Esophagus muscularis mucosa (tissue), 4 donors: ENCODE measurements around the gene S100B. TPM values are rescaled to one million over a fixed set of nuclear protein-coding genes. Genes with fewer than 3 reads are reported as not detected.

Experiments used
- DNase-seq: peaks from one replicate; pipeline ENCODE4 v3.0.0-alpha.2; 2017; ENCODE audit errors: extremely low spot score
- H3K27ac ChIP-seq, 4 donors: fragments of 200-600 bp; sonication (generic); replicated peaks in 1 of 4; 1 replicate in 3 of 4; 2 replicates in 1 of 4; pipeline ENCODE4 v1.5.1; 2016 to 2019; ENCODE audit warnings: mild to moderate bottlenecking in 1 of 4
- H3K27me3 ChIP-seq, 4 donors: fragments of 200-600 bp; sonication (generic); one replicate each; pipeline versions ENCODE4 v1.5.1 to v1.6.0; 2016 to 2019
- H3K36me3 ChIP-seq, 4 donors: fragments of 200-600 bp; sonication (generic); one replicate each; pipeline ENCODE4 v1.5.1; 2016 to 2019
- H3K4me1 ChIP-seq, 4 donors: fragments of 200-600 bp; sonication (generic); one replicate each; pipeline ENCODE4 v1.5.1; 2016 to 2019
- H3K4me3 ChIP-seq, 4 donors: fragments of 200-600 bp; sonication (generic); 1 replicate in 2 of 4; 2 replicates in 2 of 4; pipeline ENCODE4 v1.5.1; 2016 to 2019; ENCODE audit warnings: mild to moderate bottlenecking in 4 of 4, moderate library complexity in 1 of 4
- H3K9me3 ChIP-seq, 4 donors: fragments of 200-600 bp; sonication (generic); 1 replicate in 3 of 4; 2 replicates in 1 of 4; pipeline ENCODE4 v1.5.1; 2016 to 2019
- CTCF ChIP-seq, 3 experiments: fragments of 200-600 bp in 2 of 3; fragments of 450-650 bp in 1 of 3; sonication (generic) in 2 of 3; IDR thresholded peaks; one replicate each; pipeline ENCODE4 v1.5.1; 2017 to 2019; ENCODE audit warnings: antibody characterized with exemption in 3 of 3, mild to moderate bottlenecking in 2 of 3, moderate library complexity in 1 of 3
- EP300 ChIP-seq: sonication (generic); formaldehyde crosslinking; IDR thresholded peaks from one replicate; pipeline ENCODE4 v1.6.1; 2017; ENCODE audit warnings: antibody characterized with exemption
- POLR2A ChIP-seq: fragments of 450-650 bp; IDR thresholded peaks from one replicate; pipeline ENCODE4 v1.6.1; 2017; ENCODE audit warnings: antibody characterized with exemption, moderate library complexity, mild to moderate bottlenecking, low read depth
- POLR2AphosphoS5 ChIP-seq, 2 donors: sonication (generic); formaldehyde crosslinking; IDR thresholded peaks; one replicate each; pipeline ENCODE4 v1.6.1; 2017; ENCODE audit warnings: antibody characterized with exemption in 2 of 2
- WGBS: methylation state at CpG from one replicate; pipeline ENCODE4 v1.1.5; 2018; 5-methylcytosine and 5-hydroxymethylcytosine counted together
- intact Hi-C: fragments of 100-400 bp; cut with DNase I; formaldehyde crosslinking; loops from one replicate; pipeline ENCODE4 v1.15.1; 2023
- total RNA-seq, 4 donors: library from RNA; depleted of rRNA; stranded (reverse); fragments of >200 nt; gene quantifications; one replicate each; pipeline versions ENCODE4 v1.1.0 to v1.2.1, GENCODE V29; 2016

Gene S100B
- total RNA-seq, 4 donors from 2014 or later = 16.0 to 38.2 (median 30.7) TPM

DNA sequence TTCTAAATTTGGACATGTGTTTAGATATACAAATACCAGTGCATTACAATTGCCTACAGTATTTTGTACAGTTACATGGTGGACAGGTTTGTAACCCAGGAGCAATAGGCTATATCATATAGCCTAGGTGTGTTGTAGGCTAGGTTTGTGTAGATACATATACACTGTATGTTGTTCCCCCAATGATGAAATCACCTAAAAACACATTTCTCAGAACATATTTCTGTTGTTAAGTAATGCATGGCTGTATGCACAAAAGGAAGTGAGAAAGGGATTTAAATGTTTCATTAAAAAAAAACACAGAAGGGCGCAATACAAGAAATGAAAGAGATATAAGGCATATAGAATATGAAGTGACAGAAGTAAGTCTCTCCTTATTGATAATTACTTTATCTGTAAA, 32.0 kb downstream of the S100B start:
- Histone ChIP-seq H3K4me1 (no peaks in the 10 kb centered on the region), H3K4me3 (no peak overlapping the region), H3K36me3 (peaks cover 30 to 47% (median 39%) of the 10 kb centered on the region in 4 donors), H3K27me3 (no peaks in the 10 kb centered on the region), H3K27ac (no peak overlapping the region), H3K9me3 (peaks cover 0 to 18% (median 0%) of the 10 kb centered on the region in 4 donors)
- 94% methylated on average over 1 of the region's 1 CpG for WGBS
- intact Hi-C loops = no loop called here
- DNase-seq = no peak
- TF ChIP-seq POLR2AphosphoS5 (IDR thresholded peaks at IDR 0.05) (no peak), POLR2A (no peak), EP300 (no peak), CTCF (IDR thresholded peaks at IDR 0.05) (no peak)

- intact Hi-C loops = no loop called here
- peaks cover 0 to 18% (median 0%) of the 10 kb centered on the region in 4 donors for H3K9me3 ChIP-seq
- H3K27ac ChIP-seq = no peak overlapping the region
- H3K27me3 ChIP-seq = no peaks in the 10 kb centered on the region
- TF ChIP-seq POLR2A = no peak
- TF ChIP-seq EP300 = no peak
- TF ChIP-seq CTCF (IDR thresholded peaks at IDR 0.05) = no peak
- no peak for TF ChIP-seq POLR2AphosphoS5 (IDR thresholded peaks at IDR 0.05)
- peaks cover 44 to 69% (median 61%) of the 10 kb centered on the region in 4 donors for H3K36me3 ChIP-seq
- DNase-seq = no peak
- H3K4me3 ChIP-seq = no peak overlapping the region
- no peaks in the 10 kb centered on the region for H3K4me1 ChIP-seq
These were observed 34.3 kb downstream of the S100B start for GRCh38 chr21:46570631-46571030.

- peaks cover 46 to 74% (median 67%) of the 10 kb centered on the region in 4 donors for H3K36me3 ChIP-seq
These were observed 34.8 kb downstream of the S100B start for GRCh38 chr21:46570119-46570518.

DNA sequence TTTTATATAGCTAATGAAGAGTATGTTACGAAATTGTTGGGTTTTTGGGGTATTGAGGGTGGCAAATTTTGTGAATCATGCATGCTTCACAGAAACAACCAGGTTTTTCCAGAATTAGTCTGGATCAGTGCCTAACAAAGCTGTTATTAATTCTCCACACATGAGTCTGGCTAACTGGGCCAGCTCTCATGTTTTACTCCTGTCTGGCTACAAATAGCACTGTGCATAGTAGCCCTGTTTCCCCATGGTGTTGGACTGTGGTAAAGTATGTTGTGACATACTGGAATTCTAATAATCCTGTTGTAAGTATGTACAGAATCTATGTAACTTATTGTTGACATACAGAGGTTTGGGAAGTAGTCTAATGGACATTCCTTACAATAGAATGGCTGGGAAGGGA, 35.8 kb downstream of the S100B start:
- no peaks in the 10 kb centered on the region for H3K27me3 ChIP-seq
- WGBS = 93% methylated on average over 1 of the region's 1 CpG
- TF ChIP-seq POLR2A (no peak), CTCF (IDR thresholded peaks at IDR 0.05) (no peak), POLR2AphosphoS5 (IDR thresholded peaks at IDR 0.05) (no peak), EP300 (no peak)
- intact Hi-C loops = no loop called here
- H3K36me3 ChIP-seq = peaks cover 52 to 85% (median 77%) of the 10 kb centered on the region in 4 donors
- no peaks in the 10 kb centered on the region for H3K4me1 ChIP-seq
- no peak overlapping the region for H3K4me3 ChIP-seq
- peaks cover 0 to 18% (median 0%) of the 10 kb centered on the region in 4 donors for H3K9me3 ChIP-seq
- H3K27ac ChIP-seq = no peak overlapping the region
- DNase-seq = no peak

More at GRCh38 chr21:46570119-46570518, 34.8 kb downstream of the S100B start:
- no peaks in the 10 kb centered on the region for H3K4me1 ChIP-seq
- H3K27me3 ChIP-seq = no peaks in the 10 kb centered on the region
- WGBS = 93% methylated on average over 2 of the region's 2 CpGs
- H3K4me3 ChIP-seq = no peak overlapping the region
- H3K9me3 ChIP-seq = peaks cover 0 to 18% (median 0%) of the 10 kb centered on the region in 4 donors
- H3K27ac ChIP-seq = no peak overlapping the region
- no peak for DNase-seq
- TF ChIP-seq POLR2AphosphoS5 (IDR thresholded peaks at IDR 0.05) = no peak
- no peak for TF ChIP-seq CTCF (IDR thresholded peaks at IDR 0.05)
- intact Hi-C loops = no loop called here

GRCh38 chr21:46568562-46568961, 36.3 kb downstream of the S100B start:
- TF ChIP-seq POLR2AphosphoS5 (IDR thresholded peaks at IDR 0.05) (no peak), EP300 (no peak), CTCF (IDR thresholded peaks at IDR 0.05) (no peak), POLR2A (no peak)
- Histone ChIP-seq H3K27me3 (no peaks in the 10 kb centered on the region), H3K4me3 (no peak overlapping the region), H3K9me3 (peaks cover 0 to 18% (median 0%) of the 10 kb centered on the region in 4 donors), H3K27ac (no peak overlapping the region), H3K4me1 (no peaks in the 10 kb centered on the region), H3K36me3 (peaks cover 56 to 90% (median 82%) of the 10 kb centered on the region in 4 donors)
- no peak for DNase-seq
- intact Hi-C loops = no loop called here
- WGBS = 90% methylated on average over 4 of the region's 4 CpGs
